HG03045 (cell line): Measurements from ENCODE around the gene FLYWCH2.
"Not testable (repeated sequence)": the region's sequence is repeated elsewhere in the genome, so short reads cannot be mapped to it uniquely, and the experiment has no call there.

ENCODE experiments used
- ATAC-seq: cut with Tn5 transposase; IDR thresholded peaks from one replicate; pipeline ENCODE4 v1.9.1; 2021; ENCODE audit warnings: mild to moderate bottlenecking, moderate library complexity; ENCODE audit not compliant: unreplicated experiment

Gene FLYWCH2

GRCh38 chr16:2911638-2912329, 28.8 kb downstream of the FLYWCH2 start, which contains the start of gene FLYWCH1:
Gene FLYWCH1 (plus strand): TSS chr16:2911931. CDS start chr16:2929686, 17,755 bp downstream.
- ATAC-seq = peak; percentile 90

GRCh38 chr16:2912330-2913199, 29.6 kb downstream of the FLYWCH2 start:
- peak; percentile 24 for ATAC-seq

DNA sequence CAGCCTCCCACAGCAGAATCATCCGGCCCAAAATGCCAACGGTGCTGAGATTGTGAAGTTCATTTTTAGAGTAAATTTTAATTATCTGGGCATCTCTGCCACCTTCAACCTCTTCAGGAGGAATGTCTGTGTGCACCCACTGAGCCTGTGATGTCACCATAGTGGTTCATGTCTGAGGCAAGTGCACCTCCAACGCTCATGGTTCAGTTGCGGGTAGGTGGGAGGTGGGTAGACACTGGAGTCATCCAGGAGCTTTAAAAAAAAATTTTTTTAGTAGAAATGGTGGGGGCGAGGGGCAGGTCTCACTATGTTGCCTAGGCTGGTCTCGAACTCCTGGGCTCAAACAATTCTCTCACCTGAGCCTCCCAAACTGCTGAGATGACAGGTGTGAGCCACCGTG, 30.6 kb downstream of the FLYWCH2 start:
- no peak for ATAC-seq

DNA sequence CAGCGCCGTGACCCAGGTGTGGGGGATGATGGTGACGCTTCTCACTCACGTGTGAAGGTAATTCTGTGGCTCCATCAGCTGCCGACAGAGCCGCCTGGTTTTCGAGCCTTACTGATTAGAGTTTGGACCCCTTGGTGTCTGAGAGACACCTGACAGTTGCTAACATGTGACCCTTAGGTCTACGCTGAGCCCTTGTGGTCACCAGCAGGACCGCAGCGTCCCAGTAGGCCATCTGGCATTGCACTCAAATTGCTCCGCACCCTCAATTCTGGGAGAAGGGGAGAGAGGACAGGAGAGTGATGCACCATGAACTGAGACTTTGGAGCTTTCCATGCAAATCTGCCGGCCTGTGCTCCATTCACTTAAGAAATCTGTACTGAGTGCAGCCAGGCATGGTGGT, 31.2 kb downstream of the FLYWCH2 start:
- no peak for ATAC-seq

DNA sequence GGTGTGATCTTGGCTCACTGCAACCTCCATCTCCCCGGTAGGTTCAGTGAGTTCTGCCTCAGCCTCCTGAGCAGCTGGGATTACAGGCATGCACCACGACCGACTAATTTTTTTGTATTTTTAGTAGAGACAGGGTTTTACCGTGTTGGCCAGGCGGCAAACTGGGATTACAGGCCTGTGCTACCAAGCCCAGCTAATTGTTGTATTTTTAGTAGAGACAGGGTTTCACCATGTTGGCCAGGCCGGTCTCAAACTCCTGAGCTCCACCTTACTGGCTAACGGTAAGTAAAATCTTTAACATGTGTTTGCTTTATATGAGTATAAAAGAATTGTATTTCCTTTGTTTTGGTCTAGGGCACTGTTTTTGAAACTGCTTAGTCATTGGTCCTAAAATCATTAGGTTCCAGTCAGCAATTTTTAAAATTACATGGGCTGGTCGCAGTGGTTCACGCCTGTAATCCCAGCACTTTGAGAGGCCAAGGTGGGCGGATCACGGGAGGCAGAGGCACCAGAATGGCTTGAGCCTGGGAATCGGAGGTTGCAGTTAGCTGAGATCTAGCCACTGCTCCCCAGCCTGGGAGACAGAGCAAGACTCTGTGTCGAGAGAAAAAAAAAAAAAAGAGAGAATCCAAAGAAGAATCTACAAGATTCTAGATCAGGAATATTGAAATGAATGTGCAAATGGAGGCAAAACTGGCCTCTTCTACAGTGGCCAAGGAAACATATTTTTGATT, 32.3 kb downstream of the FLYWCH2 start:
- ATAC-seq = no peak

DNA sequence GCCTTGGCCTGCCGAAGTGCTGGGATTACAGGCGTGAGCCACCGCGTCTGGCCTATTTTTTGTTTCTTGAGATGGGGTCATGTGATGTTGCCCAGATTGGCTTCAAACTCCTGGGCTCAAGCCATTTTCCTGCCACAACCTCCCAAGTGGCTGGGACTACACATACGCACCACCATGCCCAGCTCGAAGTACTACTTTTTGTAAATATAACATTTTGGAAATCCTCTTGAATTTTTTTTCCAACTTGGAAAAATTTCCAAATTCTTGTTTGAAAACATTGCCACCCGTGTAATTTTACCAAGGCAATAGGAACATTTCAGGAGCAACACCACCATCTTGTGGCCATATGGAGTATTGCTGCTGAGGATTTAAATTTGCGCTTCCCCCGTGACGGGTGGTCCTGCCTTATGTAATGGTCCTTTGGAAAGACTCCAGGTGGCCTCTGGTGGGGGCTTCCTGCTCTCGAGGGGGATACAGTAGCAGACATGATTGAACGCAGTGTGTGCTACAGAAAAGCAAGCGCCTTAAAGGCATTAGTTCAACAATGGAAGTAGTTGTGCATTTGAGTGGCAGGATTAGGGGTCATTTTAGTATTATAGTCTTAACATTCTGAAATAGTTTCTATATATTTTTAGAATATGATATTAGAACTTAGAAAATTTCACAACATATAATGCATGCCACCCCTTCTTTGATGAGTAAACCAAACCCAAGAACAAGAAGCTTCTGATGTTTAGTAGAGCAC, 36.7 kb downstream of the FLYWCH2 start:
- no peak for ATAC-seq

DNA sequence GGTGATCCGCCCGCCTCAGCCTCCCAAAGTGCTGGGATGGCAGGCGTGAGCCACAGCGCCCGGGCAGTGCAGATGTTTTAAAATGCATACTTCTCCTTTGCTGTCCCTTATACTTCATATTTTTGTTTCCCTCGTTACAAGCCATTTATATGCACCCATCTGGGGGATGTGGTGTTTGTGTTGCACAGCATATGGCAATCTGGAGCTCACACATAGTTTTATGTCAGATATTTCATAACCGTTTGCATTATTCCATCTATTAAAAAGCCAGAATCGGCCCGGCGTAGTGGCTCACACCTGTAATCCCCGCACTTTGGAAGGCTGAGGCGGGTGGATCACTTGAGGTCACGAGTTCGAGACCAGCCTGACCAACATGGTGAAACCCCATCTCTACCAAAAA, 40.5 kb downstream of the FLYWCH2 start:
- no peak for ATAC-seq

DNA sequence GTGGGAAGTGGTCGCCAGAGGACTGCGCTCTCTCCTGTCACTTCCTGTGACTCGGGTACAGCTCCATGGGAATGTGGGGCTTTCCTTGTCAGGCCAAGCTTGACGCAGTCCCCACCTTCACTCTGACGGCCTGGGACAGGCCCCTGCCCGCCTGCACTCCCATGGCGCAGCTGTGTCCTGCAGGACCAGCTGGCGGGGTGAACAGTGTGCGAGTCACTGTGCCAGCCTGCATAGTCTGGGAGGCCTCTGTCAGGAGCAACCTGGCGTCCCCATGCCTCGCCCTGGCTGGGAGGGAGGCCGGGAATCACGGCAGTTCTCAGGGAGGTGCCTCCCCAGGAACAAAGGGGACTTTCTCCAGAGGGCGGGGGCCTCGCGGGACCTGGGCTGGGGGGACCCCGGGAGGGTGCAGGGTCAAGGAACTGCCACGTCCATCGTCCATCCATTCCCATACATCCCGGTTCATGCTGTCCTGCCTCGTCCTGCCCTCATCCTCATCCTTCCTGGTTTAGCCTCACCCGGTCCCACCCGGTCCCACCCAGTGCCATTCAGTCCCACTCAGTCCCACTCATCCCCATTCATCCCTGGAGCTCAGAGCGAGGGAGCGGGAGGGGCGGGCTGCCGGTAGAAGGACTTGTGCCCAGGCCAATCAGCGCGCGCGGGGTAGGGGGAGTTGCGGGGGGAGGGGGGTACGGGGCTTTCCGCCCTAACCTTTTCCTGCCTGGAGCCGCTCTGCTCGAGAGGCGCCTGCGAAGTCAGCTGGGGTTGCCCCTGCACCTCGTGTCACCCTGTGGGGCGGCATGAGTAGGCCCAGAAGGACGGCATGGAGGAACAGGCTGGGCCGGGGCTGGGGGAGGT, 42.1 kb downstream of the FLYWCH2 start:
- ATAC-seq = no peak

DNA sequence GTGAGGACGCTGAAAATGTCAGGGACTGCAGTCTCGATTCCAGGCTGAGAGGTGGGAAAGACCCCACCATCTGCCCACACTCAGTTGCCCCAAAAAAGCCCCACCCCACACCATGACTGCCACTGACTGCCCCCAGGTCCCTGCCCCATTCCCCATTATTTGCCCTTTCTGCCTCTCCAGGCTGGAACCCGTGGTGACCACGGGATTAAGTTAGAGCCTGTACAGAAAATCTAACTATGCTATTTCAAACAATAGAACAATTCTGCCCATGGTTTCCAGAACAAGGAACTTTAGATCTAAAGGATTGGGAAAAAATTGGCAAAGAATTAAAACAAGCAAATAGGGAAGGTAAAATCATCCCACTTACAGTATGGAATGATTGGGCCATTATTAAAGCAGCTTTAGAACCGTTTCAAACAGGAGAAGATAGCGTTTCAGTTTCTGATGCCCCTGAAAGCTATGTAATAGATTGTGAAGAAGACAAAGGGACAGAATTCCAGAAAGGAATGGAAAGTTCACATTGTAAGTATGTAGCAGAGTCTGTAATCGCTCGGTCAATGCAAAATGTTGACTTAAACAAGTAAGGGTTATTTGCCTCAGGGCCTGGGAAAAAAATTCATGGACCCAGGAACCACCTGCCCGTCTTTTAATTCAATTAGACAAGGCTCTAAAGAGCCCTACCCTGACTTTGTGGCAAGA, 43.1 kb downstream of the FLYWCH2 start:
- ATAC-seq = no peak

DNA sequence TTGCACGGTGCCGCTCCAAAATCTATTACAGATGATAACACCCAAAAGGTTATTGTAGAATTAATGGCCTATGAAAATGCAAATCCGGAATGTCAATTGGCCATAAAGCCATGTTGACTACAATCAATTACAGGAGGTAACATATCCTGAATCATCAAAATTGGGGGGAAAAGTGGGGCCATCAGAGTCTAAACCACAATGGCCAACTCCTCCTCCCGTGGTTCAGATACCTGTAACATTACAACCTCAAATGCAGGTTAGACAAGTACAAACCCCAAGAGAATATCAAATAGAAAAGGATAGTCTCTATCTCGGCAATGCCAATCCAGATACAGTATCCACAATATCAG, 43.6 kb downstream of the FLYWCH2 start:
- no peak for ATAC-seq

- peak; percentile 69 for ATAC-seq
These were observed 44.1 kb downstream of the FLYWCH2 start for GRCh38 chr16:2927010-2927646.

DNA sequence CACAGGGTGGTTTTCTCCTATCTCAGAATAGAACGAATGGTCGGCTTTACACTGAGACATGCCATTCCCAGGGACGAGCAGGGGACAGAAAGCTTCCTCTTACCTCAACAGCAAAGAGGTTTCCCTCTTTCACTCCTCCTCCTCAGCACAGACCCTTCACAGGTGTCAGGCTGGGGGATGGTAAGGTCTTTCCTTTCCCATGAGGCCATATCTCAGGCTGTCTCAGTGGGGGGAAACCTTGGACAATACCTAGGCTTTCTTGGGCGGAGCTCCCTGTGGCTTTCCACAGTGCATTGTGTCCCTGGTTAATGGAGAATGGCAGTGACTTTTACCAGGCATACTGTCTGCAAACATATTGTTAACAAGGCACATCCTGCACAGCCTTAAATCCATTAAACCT, 45.1 kb downstream of the FLYWCH2 start:
- ATAC-seq = not testable (repeated sequence)

- ATAC-seq = no peak
These were observed 45.8 kb downstream of the FLYWCH2 start for GRCh38 chr16:2928796-2929195.

DNA sequence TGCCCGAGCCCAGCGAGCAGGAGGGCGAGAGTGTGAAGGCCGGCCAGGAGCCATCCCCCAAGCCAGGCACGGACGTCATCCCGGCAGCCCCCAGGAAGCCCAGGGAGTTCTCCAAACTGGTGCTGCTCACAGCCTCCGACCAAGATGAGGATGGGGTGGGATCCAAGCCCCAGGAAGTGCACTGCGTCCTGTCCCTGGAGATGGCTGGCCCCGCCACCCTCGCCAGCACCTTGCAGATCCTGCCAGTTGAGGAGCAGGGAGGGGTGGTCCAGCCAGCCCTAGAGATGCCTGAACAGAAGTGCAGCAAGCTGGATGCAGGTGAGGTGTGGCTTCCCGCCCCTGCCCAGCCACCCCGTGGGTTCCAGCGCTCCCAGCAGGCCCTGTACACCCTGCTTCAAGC, 46.7 kb downstream of the FLYWCH2 start:
- ATAC-seq = no peak

GRCh38 chr16:2930236-2930635, 47.2 kb downstream of the FLYWCH2 start:
- ATAC-seq = no peak

DNA sequence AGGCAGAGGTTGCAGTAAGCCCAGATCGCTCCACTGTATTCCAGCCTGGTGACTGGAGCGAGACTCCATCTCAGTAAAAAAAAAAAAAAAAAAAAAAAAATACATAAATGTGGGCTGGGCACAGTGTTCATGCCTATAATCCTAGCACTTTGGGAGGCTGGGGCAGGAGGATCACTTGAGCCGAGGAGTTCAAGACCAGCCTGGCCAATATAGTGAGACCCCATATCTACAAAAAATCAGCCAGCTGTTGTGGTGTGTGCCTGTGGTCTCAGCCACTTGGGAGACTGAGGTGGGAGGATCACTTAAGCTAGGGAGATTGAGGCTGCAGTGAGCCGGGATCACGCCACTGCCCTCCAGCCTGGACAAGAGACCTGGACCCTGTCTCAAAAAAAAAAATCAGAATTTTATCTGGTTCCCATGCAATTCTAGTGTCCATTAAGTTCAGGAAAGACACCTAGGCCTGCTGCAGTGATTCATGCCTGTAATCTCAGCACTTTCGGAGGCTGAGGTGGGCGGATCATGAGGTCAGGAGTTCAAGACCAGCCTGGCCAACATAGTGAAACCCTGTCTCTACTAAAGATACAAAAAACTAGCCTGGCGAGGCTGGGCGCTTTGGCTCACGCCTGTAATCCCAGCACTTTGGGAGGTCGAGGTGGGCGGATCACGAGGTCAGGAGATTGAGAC, 48.4 kb downstream of the FLYWCH2 start:
- ATAC-seq = not testable (repeated sequence)

DNA sequence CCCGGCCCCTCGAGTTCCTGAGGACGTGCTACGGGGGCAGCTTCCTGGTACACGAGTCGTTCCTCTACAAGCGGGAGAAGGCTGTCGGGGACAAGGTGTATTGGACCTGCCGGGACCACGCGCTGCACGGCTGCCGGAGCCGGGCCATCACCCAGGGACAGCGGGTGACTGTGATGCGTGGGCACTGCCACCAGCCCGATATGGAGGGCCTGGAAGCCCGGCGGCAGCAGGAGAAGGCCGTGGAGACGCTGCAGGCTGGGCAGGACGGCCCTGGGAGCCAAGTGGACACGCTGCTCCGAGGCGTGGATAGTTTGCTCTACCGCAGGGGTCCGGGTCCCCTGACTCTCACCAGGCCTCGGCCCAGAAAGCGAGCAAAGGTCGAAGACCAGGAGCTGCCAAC, 50.1 kb downstream of the FLYWCH2 start:
- ATAC-seq = no peak

DNA sequence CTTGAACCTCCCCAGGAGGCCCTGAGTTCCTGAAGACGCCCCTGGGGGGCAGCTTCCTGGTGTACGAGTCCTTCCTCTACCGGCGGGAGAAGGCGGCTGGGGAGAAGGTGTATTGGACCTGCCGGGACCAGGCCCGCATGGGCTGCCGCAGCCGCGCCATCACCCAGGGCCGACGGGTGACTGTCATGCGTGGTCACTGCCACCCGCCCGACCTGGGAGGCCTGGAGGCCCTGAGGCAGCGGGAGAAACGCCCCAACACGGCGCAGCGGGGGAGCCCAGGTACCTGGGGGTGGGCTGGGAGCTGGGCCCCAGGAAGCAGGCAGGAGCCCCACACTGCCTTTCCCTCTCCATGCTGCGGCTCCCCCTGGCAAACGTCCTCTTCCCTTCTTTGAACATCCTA, 50.7 kb downstream of the FLYWCH2 start:
- ATAC-seq = no peak
